ENCODE data around the gene SGO1.

Gene SGO1

GRCh38 chr3:20136231-20136630, 49.8 kb downstream of the SGO1 start:
- TF ChIP-seq REST (IDR thresholded peaks at IDR 0.05; ENCODE audit: insufficient read depth in 1 of 2, low read depth in 2 of 2, low read length in 2 of 2) (no peak), TAF1 (IDR thresholded peaks at IDR 0.05; ENCODE audit: borderline replicate concordance, insufficient read depth, low read length) (no peak), FOXP2 (optimal IDR thresholded peaks at IDR 0.05; ENCODE audit: borderline replicate concordance, extremely low read depth, extremely low read length, insufficient read depth) (no peak), SIN3A (IDR thresholded peaks at IDR 0.05; ENCODE audit: borderline replicate concordance, insufficient read depth, low read length) (no peak), POLR2AphosphoS5 (IDR thresholded peaks at IDR 0.05; ENCODE audit: low read depth, low read length) (no peak)

- TF ChIP-seq REST (IDR thresholded peaks at IDR 0.05; ENCODE audit: insufficient read depth in 1 of 2, low read depth in 2 of 2, low read length in 2 of 2) (no peak), POLR2AphosphoS5 (IDR thresholded peaks at IDR 0.05; ENCODE audit: low read depth, low read length) (no peak), SIN3A (IDR thresholded peaks at IDR 0.05; ENCODE audit: borderline replicate concordance, insufficient read depth, low read length) (no peak), TAF1 (IDR thresholded peaks at IDR 0.05; ENCODE audit: borderline replicate concordance, insufficient read depth, low read length) (no peak), FOXP2 (optimal IDR thresholded peaks at IDR 0.05; ENCODE audit: borderline replicate concordance, extremely low read depth, extremely low read length, insufficient read depth) (no peak)
Measured at GRCh38 chr3:20130106-20130505, 55.9 kb downstream of the SGO1 start.

- TF ChIP-seq SIN3A (IDR thresholded peaks at IDR 0.05; ENCODE audit: borderline replicate concordance, insufficient read depth, low read length), result no peak
- no peak for TF ChIP-seq REST (IDR thresholded peaks at IDR 0.05; ENCODE audit: insufficient read depth in 1 of 2, low read depth in 2 of 2, low read length in 2 of 2)
- no peak for TF ChIP-seq POLR2AphosphoS5 (IDR thresholded peaks at IDR 0.05; ENCODE audit: low read depth, low read length)
- no peak for TF ChIP-seq FOXP2 (optimal IDR thresholded peaks at IDR 0.05; ENCODE audit: borderline replicate concordance, extremely low read depth, extremely low read length, insufficient read depth)
- TF ChIP-seq TAF1 (IDR thresholded peaks at IDR 0.05; ENCODE audit: borderline replicate concordance, insufficient read depth, low read length), result no peak
Measured at GRCh38 chr3:20128358-20128757, 57.6 kb downstream of the SGO1 start.

- TF ChIP-seq REST (IDR thresholded peaks at IDR 0.05; ENCODE audit: insufficient read depth in 1 of 2, low read depth in 2 of 2, low read length in 2 of 2) (no peak), FOXP2 (optimal IDR thresholded peaks at IDR 0.05; ENCODE audit: borderline replicate concordance, extremely low read depth, extremely low read length, insufficient read depth) (no peak), TAF1 (IDR thresholded peaks at IDR 0.05; ENCODE audit: borderline replicate concordance, insufficient read depth, low read length) (no peak), POLR2AphosphoS5 (IDR thresholded peaks at IDR 0.05; ENCODE audit: low read depth, low read length) (no peak), SIN3A (IDR thresholded peaks at IDR 0.05; ENCODE audit: borderline replicate concordance, insufficient read depth, low read length) (no peak)
Measured at GRCh38 chr3:20125897-20126296, 60.1 kb downstream of the SGO1 start.

- TF ChIP-seq SIN3A (IDR thresholded peaks at IDR 0.05; ENCODE audit: borderline replicate concordance, insufficient read depth, low read length) (no peak), REST (IDR thresholded peaks at IDR 0.05; ENCODE audit: insufficient read depth in 1 of 2, low read depth in 2 of 2, low read length in 2 of 2) (no peak)
Measured at GRCh38 chr3:20125289-20125688, 60.7 kb downstream of the SGO1 start.

Data from PFSK-1 (cell line).